SK-N-SH treated with all-trans-retinoic acid at 6 μM for 48 hours (cell line): ENCODE data around the gene TAF4B.

Experiments used
- ARNTL ChIP-seq: fragments of 450-650 bp; formaldehyde crosslinking; IDR thresholded peaks from 2 replicates; pipeline ENCODE4 v1.5.0; 2020; ENCODE audit warnings: low read depth, mild to moderate bottlenecking, moderate library complexity, borderline replicate concordance
- BACH2 ChIP-seq: fragments of 250-450 bp; sonication (Bioruptor Pico); IDR thresholded peaks from 2 replicates; pipeline ENCODE4 v1.9.0; 2021; ENCODE audit warnings: mild to moderate bottlenecking, borderline replicate concordance
- ESRRG ChIP-seq: fragments of 250-450 bp; sonication (Bioruptor Pico); IDR thresholded peaks from 2 replicates; pipeline ENCODE4 v1.6.1; 2021; ENCODE audit warnings: mild to moderate bottlenecking
- OSR1 ChIP-seq: fragments of 250-450 bp; sonication (Bioruptor Pico); IDR thresholded peaks from 2 replicates; pipeline ENCODE4 v1.8.0; 2022; ENCODE audit warnings: moderate library complexity, mild to moderate bottlenecking, inconsistent platforms
- PPARA ChIP-seq: fragments of 250-450 bp; sonication (Bioruptor Pico); IDR thresholded peaks from 2 replicates; pipeline ENCODE4 v1.5.0; 2020; ENCODE audit warnings: mild to moderate bottlenecking, borderline replicate concordance
- RARB ChIP-seq: fragments of 250-450 bp; sonication (Bioruptor Pico); IDR thresholded peaks from 2 replicates; pipeline ENCODE4 v1.8.0; 2021; ENCODE audit warnings: mild to moderate bottlenecking, moderate library complexity
- SNAI2 ChIP-seq: fragments of 250-450 bp; sonication (Bioruptor Pico); IDR thresholded peaks from 2 replicates; pipeline ENCODE4 v1.5.0; 2020; ENCODE audit warnings: mild to moderate bottlenecking, moderate library complexity
- TCF4 ChIP-seq: fragments of 250-450 bp; sonication (Bioruptor Pico); IDR thresholded peaks from 2 replicates; pipeline ENCODE4 v1.8.0; 2021; ENCODE audit warnings: mild to moderate bottlenecking, moderate library complexity, borderline replicate concordance
- TOX ChIP-seq: fragments of 250-450 bp; sonication (Bioruptor Pico); IDR thresholded peaks from 2 replicates; pipeline ENCODE4 v1.8.0; 2021; ENCODE audit warnings: mild to moderate bottlenecking, moderate library complexity, borderline replicate concordance
- ZNF8 ChIP-seq: fragments of 450-650 bp; formaldehyde crosslinking; IDR thresholded peaks from 2 replicates; pipeline ENCODE4 v1.5.0; 2020; ENCODE audit warnings: mild to moderate bottlenecking, moderate library complexity
- TF ChIP-seq, protein P1 (sequence below): fragments of 250-450 bp; sonication (Bioruptor Pico); IDR thresholded peaks from 2 replicates; pipeline ENCODE4 v1.5.1; 2020; ENCODE audit warnings: low read depth, mild to moderate bottlenecking, moderate library complexity
- TF ChIP-seq, protein P2 (sequence below): fragments of 250-450 bp; sonication (Bioruptor Pico); IDR thresholded peaks from 2 replicates; pipeline ENCODE4 v1.8.0; 2021; ENCODE audit warnings: low read depth, mild to moderate bottlenecking, moderate library complexity, borderline replicate concordance

GRCh38 chr18:26414901-26415440 lies 188.7 kb downstream of the TAF4B start:
- TF ChIP-seq TCF4 (CRISPR knock-in tag): no peak
- TF ChIP-seq TOX (CRISPR knock-in tag): no peak
- no peak for TF ChIP-seq ESRRG
- TF ChIP-seq SNAI2 (CRISPR knock-in tag): no peak
- no peak for TF ChIP-seq RARB (CRISPR knock-in tag)
- TF ChIP-seq, protein P1, sequence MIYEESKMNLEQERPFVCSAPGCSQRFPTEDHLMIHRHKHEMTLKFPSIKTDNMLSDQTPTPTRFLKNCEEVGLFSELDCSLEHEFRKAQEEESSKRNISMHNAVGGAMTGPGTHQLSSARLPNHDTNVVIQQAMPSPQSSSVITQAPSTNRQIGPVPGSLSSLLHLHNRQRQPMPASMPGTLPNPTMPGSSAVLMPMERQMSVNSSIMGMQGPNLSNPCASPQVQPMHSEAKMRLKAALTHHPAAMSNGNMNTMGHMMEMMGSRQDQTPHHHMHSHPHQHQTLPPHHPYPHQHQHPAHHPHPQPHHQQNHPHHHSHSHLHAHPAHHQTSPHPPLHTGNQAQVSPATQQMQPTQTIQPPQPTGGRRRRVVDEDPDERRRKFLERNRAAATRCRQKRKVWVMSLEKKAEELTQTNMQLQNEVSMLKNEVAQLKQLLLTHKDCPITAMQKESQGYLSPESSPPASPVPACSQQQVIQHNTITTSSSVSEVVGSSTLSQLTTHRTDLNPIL (CRISPR knock-in tag): no peak
- TF ChIP-seq OSR1: no peak
- TF ChIP-seq ARNTL: no peak
- no peak for TF ChIP-seq BACH2
- TF ChIP-seq, protein P2, sequence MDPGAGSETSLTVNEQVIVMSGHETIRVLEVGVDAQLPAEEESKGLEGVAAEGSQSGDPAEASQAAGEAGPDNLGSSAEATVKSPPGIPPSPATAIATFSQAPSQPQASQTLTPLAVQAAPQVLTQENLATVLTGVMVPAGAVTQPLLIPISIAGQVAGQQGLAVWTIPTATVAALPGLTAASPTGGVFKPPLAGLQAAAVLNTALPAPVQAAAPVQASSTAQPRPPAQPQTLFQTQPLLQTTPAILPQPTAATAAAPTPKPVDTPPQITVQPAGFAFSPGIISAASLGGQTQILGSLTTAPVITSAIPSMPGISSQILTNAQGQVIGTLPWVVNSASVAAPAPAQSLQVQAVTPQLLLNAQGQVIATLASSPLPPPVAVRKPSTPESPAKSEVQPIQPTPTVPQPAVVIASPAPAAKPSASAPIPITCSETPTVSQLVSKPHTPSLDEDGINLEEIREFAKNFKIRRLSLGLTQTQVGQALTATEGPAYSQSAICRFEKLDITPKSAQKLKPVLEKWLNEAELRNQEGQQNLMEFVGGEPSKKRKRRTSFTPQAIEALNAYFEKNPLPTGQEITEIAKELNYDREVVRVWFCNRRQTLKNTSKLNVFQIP (CRISPR knock-in tag): no peak
- TF ChIP-seq PPARA: no peak
- no peak for TF ChIP-seq ZNF8
